Measurements from ENCODE around the gene TRAPPC2L.

The TRAPPC2L gene

GRCh38 chr16:88911946-88912310 is 55.0 kb downstream of the TRAPPC2L start:
- no peak for DNase-seq
